Skeletal muscle tissue (tissue), 4 donors: ENCODE results near the gene PSENEN. TPM values are rescaled to one million over a fixed set of nuclear protein-coding genes. Genes with fewer than 3 reads are reported as not detected.

Experiments used
- H3K27ac ChIP-seq: one replicate; pipeline ENCODE4 v1.7.0; 2013; ENCODE audit warnings: mild to moderate bottlenecking, low read depth, low read length, inconsistent platforms
- H3K27me3 ChIP-seq, 3 donors: one replicate each; pipeline ENCODE4 v1.7.0; 2013; ENCODE audit warnings: low read length in 3 of 3; ENCODE audit not compliant: control insufficient read depth in 3 of 3, insufficient read depth in 3 of 3
- H3K36me3 ChIP-seq, 3 donors: one replicate each; pipeline ENCODE4 v1.7.0; 2013; ENCODE audit warnings: low read length in 3 of 3; ENCODE audit not compliant: control insufficient read depth in 3 of 3, insufficient read depth in 3 of 3
- H3K4me1 ChIP-seq, 3 donors: one replicate each; pipeline ENCODE4 v1.7.0; 2013; ENCODE audit warnings: low read length in 3 of 3, mild to moderate bottlenecking in 3 of 3; ENCODE audit not compliant: control insufficient read depth in 3 of 3, insufficient read depth in 3 of 3
- H3K4me3 ChIP-seq, 3 donors: one replicate each; pipeline ENCODE4 v1.7.0; 2013; ENCODE audit warnings: low read length in 3 of 3
- H3K9ac ChIP-seq, 3 donors: one replicate each; pipeline ENCODE4 v1.7.0; 2013; ENCODE audit warnings: low read length in 3 of 3, mild to moderate bottlenecking in 3 of 3, moderate library complexity in 2 of 3, low read depth in 1 of 3
- H3K9me3 ChIP-seq, 3 donors: one replicate each; pipeline ENCODE4 v1.7.0; 2013; ENCODE audit warnings: low read length in 3 of 3; ENCODE audit not compliant: control insufficient read depth in 3 of 3
- total RNA-seq: library from RNA; depleted of rRNA; stranded (reverse); fragments of >200 nt; gene quantifications from one replicate; pipeline ENCODE4 v1.2.3, GENCODE V29; 2014
- donor health status: Osteomylitis.

The PSENEN gene
- total RNA-seq, 1 donor from 2014 or later, result 7.8 TPM

DNA sequence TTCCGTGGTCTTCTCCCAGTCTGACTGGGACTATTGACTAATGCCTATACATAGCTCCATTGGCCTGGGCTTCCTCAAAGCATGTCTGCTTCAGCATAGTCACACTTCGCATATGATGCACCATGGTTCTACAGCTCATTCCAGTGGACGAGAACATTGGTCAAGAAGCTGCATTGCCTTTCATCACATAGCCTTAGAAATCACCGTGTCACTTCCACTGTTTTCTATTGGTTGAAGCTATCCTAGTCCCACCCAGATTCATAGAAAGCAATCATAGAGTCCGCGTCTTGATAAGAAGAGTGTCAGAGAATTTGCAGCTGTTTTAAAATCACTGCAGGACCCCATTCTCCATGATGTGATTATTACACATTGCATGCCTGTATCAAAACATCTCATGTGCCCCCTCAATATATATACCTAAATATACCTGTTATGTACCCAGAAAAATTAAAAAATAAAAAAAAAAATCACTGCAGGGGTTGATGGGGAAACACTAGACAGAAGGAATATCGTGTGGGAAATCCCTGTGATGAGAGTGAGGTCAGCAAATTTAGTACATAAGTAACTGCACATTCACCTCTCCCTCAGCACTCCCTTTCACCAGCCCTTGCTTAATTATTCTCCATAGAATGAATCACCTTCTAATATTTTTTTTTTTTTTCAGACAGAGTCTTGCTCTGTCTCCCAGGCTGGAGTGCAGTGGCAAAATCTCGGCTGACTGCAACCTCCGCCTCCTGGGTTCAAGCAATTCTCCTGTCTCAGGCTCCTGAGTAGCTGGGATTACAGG is 27.8 kb downstream of the PSENEN start:
- peaks cover 0 to 4% (median 0%) of the 10 kb centered on the region in 3 donors for H3K36me3 ChIP-seq
- no peak overlapping the region for H3K27ac ChIP-seq
- H3K9me3 ChIP-seq, result no peaks in the 10 kb centered on the region
- H3K27me3 ChIP-seq, result no peaks in the 10 kb centered on the region
- H3K4me1 ChIP-seq, result peaks cover 10 to 13% (median 11%) of the 10 kb centered on the region in 3 donors
- no peak overlapping the region for H3K9ac ChIP-seq
- no peak overlapping the region for H3K4me3 ChIP-seq

DNA sequence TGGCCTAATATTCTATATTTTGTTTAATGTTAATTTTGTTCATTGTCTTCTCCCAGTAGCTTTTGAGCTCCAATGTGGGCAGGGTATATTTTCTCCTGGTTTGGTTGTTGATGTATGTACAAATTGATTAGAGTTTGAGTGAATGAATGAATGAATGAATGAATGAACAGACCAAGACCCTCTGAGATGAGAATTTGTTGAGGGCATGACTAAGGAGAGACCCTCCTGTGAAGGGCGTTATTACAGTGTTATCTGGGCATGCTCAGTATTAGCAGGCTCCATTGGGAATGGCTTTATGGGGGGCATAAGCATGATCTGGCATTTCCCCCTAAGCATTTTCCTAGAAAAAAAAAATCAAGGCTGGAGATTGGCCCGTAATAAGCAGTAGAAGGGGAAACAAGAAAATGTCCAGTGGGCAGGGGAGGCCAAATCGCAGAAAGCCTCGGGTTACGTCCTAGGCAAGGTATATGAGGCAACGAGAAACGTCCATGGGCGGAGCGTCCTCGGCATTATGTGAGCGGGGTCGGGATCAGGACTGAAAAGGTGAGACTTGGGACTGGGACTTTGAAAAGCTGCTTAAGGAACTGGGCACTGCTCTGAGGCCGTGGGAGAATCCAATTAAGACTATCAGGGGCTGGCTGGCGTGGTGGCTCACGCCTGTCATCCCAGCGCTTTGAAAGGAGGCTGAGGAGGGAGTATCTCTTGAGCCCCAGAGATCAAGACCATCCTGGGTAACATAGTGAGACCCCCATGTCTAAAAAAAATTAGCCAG is 29.0 kb downstream of the PSENEN start:
- peak overlapping the region in 2 of 3 donors; percentile 24 to 76 for H3K9ac ChIP-seq
- peaks cover 10 to 13% (median 11%) of the 10 kb centered on the region in 3 donors for H3K4me1 ChIP-seq
- H3K36me3 ChIP-seq, result peaks cover 4 to 10% (median 4%) of the 10 kb centered on the region in 3 donors
- H3K9me3 ChIP-seq, result no peaks in the 10 kb centered on the region
- no peak overlapping the region for H3K27ac ChIP-seq
- peak overlapping the region; percentile 73 to 83 (median 76) for H3K4me3 ChIP-seq
- H3K27me3 ChIP-seq, result no peaks in the 10 kb centered on the region

DNA sequence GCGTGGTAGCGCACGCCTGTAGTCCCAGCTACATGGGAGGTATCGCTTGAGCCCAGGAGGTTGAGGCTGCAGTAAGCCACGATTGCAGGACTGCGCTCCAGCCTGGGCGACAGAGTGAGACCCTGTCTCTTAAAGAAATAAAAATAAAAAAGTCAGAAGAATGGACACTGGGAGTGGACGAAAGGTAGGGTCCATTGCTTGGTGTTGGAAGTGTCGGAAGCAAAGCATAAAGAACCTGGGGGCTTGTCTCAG is 29.5 kb downstream of the PSENEN start:
- Histone ChIP-seq H3K9ac (peak overlapping the region in 2 of 3 donors; percentile 24 to 76), H3K4me3 (peak overlapping the region; percentile 73 to 83 (median 76))

DNA sequence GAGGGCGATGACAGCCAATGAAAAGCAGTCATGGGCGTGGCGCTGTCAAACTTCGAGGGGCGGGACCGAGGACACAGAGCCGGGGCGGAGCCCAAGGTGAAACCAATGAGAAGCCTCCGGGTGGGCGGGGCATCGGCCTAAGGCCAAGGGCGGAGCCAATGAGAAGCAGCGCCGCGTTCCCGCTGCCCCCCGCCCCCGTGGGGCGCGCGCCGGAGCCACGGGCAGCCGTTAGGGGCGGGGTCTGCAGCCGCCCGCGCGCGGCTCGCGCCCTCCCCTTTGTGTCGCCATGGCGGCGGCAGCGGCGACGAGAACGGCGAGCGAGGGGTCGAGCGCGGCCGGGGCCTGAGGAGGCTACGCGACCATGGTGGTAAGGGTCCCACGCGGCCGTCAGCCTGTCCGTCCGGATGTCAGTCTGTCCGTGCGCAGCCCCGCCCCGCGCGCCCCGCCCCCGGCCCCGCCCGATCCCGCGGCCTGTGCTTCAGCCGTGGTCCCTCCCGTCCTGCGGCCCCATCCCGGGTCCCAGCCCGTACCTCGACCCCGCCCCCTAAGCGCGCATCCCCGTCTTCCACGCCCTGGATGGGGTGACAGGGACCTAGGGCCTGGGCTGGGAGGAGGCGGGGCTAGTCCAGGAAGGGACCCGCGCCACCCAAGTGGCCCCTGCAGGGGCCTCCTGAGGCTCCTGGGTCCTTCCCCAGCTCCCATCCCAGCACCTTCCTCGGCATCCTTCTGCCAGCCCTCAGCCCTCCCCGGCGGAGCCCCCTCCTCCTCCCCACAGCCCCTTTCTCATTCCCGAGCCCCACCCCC is 30.0 kb downstream of the PSENEN start, which contains the start of gene ARHGAP33:
TSS of gene ARHGAP33 (plus strand) at position 267 of the 804 bp plus-strand sequence. CDS start at position 362, 95 bp downstream.
- H3K36me3 ChIP-seq, result peaks cover 4 to 13% (median 8%) of the 10 kb centered on the region in 3 donors
- H3K9ac ChIP-seq, result peak within 1 kb of the TSS; percentile 38 to 76 (median 51)
- H3K27ac ChIP-seq, result no peak within 1 kb of the TSS
- no peaks in the 10 kb centered on the region for H3K9me3 ChIP-seq
- H3K4me3 ChIP-seq, result peak within 1 kb of the TSS; percentile 73 to 83 (median 76)
- H3K4me1 ChIP-seq, result peaks cover 10 to 13% (median 11%) of the 10 kb centered on the region in 3 donors
- H3K27me3 ChIP-seq, result no peaks in the 10 kb centered on the region

More for the DNA sequence above, 29.5 kb downstream of the PSENEN start:
- Histone ChIP-seq H3K27ac (no peak overlapping the region), H3K27me3 (no peaks in the 10 kb centered on the region), H3K36me3 (peaks cover 4 to 13% (median 7%) of the 10 kb centered on the region in 3 donors), H3K4me1 (peaks cover 10 to 13% (median 11%) of the 10 kb centered on the region in 3 donors), H3K9me3 (no peaks in the 10 kb centered on the region)

DNA sequence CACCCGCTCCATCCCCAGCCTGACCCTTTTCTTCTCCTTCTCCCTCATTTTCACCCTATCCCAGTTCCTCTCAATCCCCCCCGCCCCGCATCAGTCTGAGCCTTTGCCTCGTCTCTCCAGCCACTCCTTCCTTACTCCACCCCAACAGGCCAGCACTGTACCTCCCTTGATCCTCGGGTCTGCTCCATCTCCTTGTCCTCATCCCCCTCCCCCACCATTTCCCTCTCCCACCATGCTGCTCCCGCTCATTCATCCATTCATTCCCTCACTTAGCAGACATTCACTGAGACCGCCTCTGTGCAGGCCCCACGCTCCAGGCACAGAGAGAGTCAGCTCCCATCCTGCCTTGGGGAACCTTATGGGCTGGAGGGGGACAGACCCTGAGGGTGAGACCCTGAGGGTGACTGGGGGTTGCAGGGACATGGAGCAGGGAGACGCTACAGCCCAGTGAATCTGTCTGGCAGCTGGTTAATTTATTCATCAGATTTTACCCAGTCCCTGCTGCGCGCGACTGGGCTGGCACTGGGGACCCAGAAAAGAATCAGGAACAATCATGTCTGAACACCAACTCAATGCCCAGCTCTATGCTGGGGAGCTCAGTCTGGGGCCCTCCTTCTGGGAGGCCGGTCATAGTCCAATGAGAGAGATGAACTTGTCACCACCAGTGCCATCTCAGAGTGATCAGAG is 30.8 kb downstream of the PSENEN start:
- H3K9ac ChIP-seq, result peak overlapping the region; percentile 25 to 51 (median 38)
- no peak overlapping the region for H3K27ac ChIP-seq
- H3K4me3 ChIP-seq, result peak overlapping the region in 1 of 3 donors; percentile 76
- H3K4me1 ChIP-seq, result peaks cover 10 to 13% (median 11%) of the 10 kb centered on the region in 3 donors
- no peaks in the 10 kb centered on the region for H3K27me3 ChIP-seq
- H3K9me3 ChIP-seq, result no peaks in the 10 kb centered on the region
- peaks cover 4 to 13% (median 9%) of the 10 kb centered on the region in 3 donors for H3K36me3 ChIP-seq

DNA sequence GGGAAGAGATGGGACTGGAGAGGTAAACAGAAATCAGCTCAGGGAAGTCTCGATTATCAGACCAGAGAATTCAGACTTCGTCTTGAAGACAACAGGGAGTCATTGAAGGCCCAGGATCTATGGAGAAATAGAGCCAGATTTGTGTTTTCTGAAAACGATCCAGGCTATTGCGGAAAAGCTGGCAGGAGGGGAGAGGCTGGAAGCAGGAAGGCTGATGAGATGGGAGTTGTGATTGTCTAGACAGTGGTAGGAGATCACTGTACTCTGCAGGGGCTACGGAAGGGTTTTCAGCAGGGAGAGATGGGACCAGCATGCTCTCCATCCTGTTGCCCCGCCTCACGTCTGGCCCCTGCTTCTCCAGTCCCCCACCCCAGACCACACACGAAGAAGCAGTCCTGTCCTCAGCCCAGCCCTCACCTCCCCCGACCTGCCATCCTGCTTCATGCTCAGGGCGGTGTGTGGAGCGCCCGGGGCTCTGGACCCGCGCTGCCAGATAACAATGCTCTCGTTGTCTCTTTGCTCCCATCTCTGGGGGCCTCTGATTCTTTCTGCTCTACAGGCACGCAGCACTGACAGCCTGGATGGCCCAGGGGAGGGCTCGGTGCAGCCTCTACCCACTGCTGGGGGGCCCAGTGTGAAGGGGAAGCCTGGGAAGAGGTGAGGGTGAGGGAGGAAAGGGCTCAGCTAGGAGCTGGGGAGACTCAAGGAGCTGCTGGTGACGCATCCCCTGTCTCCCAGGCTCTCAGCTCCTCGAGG is 31.8 kb downstream of the PSENEN start:
- H3K4me3 ChIP-seq, result no peak overlapping the region
- peaks cover 10 to 13% (median 11%) of the 10 kb centered on the region in 3 donors for H3K4me1 ChIP-seq
- no peaks in the 10 kb centered on the region for H3K27me3 ChIP-seq
- peaks cover 9 to 13% (median 12%) of the 10 kb centered on the region in 3 donors for H3K36me3 ChIP-seq
- H3K27ac ChIP-seq, result no peak overlapping the region
- H3K9ac ChIP-seq, result no peak overlapping the region
- no peaks in the 10 kb centered on the region for H3K9me3 ChIP-seq

DNA sequence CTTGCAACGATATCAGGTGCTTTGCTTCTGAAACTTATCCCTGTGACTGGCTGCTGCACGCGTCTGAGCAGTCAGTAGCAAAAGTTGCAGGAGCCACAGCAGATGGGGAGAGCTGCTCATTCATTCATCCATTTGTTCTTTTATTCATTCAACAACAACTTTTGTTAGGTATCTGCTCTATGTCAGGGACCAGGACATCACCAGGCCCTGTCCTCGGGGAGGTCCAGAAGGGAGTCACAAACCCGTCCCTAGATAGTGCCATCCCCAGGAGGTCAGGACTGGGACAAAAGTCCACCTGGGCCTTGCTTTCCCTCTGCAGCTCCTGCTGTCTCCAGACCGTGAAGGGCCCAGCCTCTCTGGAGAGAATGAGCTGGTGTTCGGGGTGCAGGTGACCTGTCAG is 32.5 kb downstream of the PSENEN start:
- peaks cover 10 to 13% (median 11%) of the 10 kb centered on the region in 3 donors for H3K4me1 ChIP-seq
- peaks cover 10 to 13% (median 12%) of the 10 kb centered on the region in 3 donors for H3K36me3 ChIP-seq
- H3K4me3 ChIP-seq, result no peak overlapping the region
- no peaks in the 10 kb centered on the region for H3K9me3 ChIP-seq
- H3K9ac ChIP-seq, result peak overlapping the region in 1 of 3 donors; percentile 3
- no peak overlapping the region for H3K27ac ChIP-seq
- H3K27me3 ChIP-seq, result no peaks in the 10 kb centered on the region

DNA sequence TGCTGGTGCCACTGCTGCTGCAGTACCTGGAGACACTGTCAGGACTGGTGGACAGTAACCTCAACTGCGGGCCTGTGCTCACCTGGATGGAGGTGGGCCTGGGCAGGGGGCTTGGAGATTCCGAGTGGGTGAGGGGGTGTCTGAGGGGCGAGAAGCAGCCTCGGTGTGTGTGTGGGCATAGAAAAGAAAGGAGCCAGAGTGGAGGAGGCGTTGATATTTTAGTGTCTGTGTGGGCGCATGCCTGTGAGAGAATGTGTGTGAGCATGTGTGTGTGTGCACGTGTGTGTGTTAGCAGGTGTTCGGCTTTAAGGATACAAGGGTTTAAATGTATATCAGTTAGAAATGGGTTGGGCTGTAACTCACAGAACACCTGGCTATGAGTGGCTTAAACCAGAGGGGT is 33.6 kb downstream of the PSENEN start:
- no peak overlapping the region for H3K9ac ChIP-seq
- no peaks in the 10 kb centered on the region for H3K27me3 ChIP-seq
- H3K27ac ChIP-seq, result no peak overlapping the region
- peaks cover 10 to 13% (median 12%) of the 10 kb centered on the region in 3 donors for H3K36me3 ChIP-seq
- no peaks in the 10 kb centered on the region for H3K9me3 ChIP-seq
- H3K4me3 ChIP-seq, result no peak overlapping the region
- H3K4me1 ChIP-seq, result peaks cover 10 to 13% (median 11%) of the 10 kb centered on the region in 3 donors
